GM12875 (cell line): ENCODE data around the gene LMCD1.
A peak's percentile ranks its signal among the peaks of the same experiment; 100 is the strongest.

Experiments
- H3K4me3 ChIP-seq: one replicate; pipeline ENCODE4 v1.5.1; 2011; ENCODE audit warnings: low read depth, low read length, control low read depth
- CTCF ChIP-seq: IDR thresholded peaks from 2 replicates; pipeline ENCODE4 v1.5.1; 2011; ENCODE audit warnings: low read depth, mild to moderate bottlenecking, control low read depth, inconsistent platforms, low read length, moderate library complexity, borderline replicate concordance; ENCODE audit not compliant: insufficient read depth

Gene LMCD1

DNA sequence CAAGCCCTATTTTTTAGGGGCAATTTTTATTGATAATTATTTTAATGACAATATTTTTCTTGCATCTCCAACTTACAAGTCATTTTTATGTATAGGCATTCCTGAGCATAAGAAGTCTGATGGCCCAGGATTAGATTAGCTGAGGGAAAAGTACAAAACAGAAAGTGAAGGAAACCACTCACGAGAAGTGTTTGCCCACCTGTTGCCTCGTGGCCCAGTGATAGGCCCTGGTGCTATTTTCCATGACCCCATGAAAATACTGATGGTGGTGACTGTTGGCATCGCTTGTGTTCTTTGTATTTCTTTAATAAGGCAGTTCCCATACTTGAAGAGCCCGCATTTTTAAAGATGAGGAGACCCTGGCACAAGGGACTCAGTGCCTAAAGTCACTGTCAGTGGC is 7.9 kb upstream of the LMCD1 start:
- no peak overlapping the region for H3K4me3 ChIP-seq
- TF ChIP-seq CTCF = no peak

GRCh38 chr3:8494327-8494726 is 7.3 kb upstream of the LMCD1 start:
- no peak overlapping the region for H3K4me3 ChIP-seq
- no peak for TF ChIP-seq CTCF

GRCh38 chr3:8497582-8497981 is 4.0 kb upstream of the LMCD1 start:
- H3K4me3 ChIP-seq = no peak overlapping the region
- TF ChIP-seq CTCF = no peak

GRCh38 chr3:8499181-8499611 is 2.4 kb upstream of the LMCD1 start:
- TF ChIP-seq CTCF = no peak
- H3K4me3 ChIP-seq = no peak overlapping the region

- no peak overlapping the region for H3K4me3 ChIP-seq
- TF ChIP-seq CTCF = no peak
Observed at GRCh38 chr3:8500319-8500988, 1.2 kb upstream of the LMCD1 start.

GRCh38 chr3:8500989-8501370 is 643 bp upstream of the LMCD1 start:
- TF ChIP-seq CTCF = no peak
- H3K4me3 ChIP-seq = peak overlapping the region; percentile 60

DNA sequence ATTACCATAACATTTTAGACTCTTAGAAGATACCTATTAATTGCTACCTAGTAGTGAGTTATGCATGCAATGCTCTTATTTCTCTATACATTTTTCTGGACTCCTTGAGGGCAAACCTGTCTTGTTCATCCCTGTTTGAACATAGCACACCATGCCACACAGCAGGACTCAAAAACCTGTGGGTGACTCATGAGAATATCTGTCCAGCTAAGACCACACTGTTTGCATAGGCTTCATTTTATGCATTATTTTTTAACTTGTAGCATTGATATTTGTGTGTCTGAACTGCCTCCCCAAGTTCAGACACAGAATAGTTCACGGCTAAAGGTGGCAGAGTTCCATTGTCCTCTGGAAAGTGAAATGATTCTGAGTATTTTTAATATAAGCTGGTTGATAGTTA is 1.8 kb downstream of the LMCD1 start:
- H3K4me3 ChIP-seq = peak overlapping the region; percentile 12
- no peak for TF ChIP-seq CTCF
